ENCODE results near the gene PARP14. TPM values are rescaled to one million over a fixed set of nuclear protein-coding genes. Genes with fewer than 3 reads are reported as not detected.
"Not testable (repeated sequence)": the region's sequence is repeated elsewhere in the genome, so short reads cannot be mapped to it uniquely, and the experiment has no call there.

PARP14 gene
- total RNA-seq, 1 experiment from 2014 or later = 17.4 TPM

GRCh38 chr3:122705379-122705778 lies 24.7 kb downstream of the PARP14 start:
- H3K4me1 ChIP-seq (ENCODE audit: insufficient read depth, low read length) = no peaks in the 10 kb centered on the region
- no peaks in the 10 kb centered on the region for H3K79me1 ChIP-seq (ENCODE audit: insufficient read depth, low read depth, low read length, poor library complexity, severe bottlenecking)
- no peaks in the 10 kb centered on the region for H3K9me3 Mint-ChIP-seq
- H3T11ph ChIP-seq (ENCODE audit: low read length) = no peak overlapping the region
- H3K56ac ChIP-seq (ENCODE audit: insufficient read length, low read depth, low read length) = no peak overlapping the region
- H3K4me3 Mint-ChIP-seq = no peak overlapping the region
- no peak for DNase-seq
- no peak overlapping the region for H2BK12ac ChIP-seq (ENCODE audit: insufficient read length, low read depth, low read length)
- H3K18ac ChIP-seq (ENCODE audit: insufficient read length, low read depth, low read length) = no peak overlapping the region
- H4K20me1 ChIP-seq (ENCODE audit: control insufficient read depth, insufficient read depth, insufficient read length) = no peaks in the 10 kb centered on the region
- no peaks in the 10 kb centered on the region for H3K79me2 ChIP-seq (ENCODE audit: insufficient read depth, low read length)
- no peak overlapping the region for H2BK120ac ChIP-seq (ENCODE audit: low read depth, low read length, poor library complexity, severe bottlenecking)
- no peaks in the 10 kb centered on the region for H3K4me1 Mint-ChIP-seq
- no peak overlapping the region for H3K27ac Mint-ChIP-seq
- H2AK5ac ChIP-seq (ENCODE audit: insufficient read length, low read length) = no peak overlapping the region
- no peak overlapping the region for H2BK15ac ChIP-seq (ENCODE audit: low read depth, low read length)
- no peaks in the 10 kb centered on the region for H3K9me3 ChIP-seq (ENCODE audit: control insufficient read depth, low read depth, low read length)
- no peak overlapping the region for H3K4ac ChIP-seq (ENCODE audit: low read depth, low read length)
- H2AFZ ChIP-seq (ENCODE audit: low read length) = no peak overlapping the region
- TF ChIP-seq CTCF (conservative IDR thresholded peaks at IDR 0.05) = no peak
- no peaks in the 10 kb centered on the region for H3K23me2 ChIP-seq (ENCODE audit: insufficient read length, low read depth, low read length, poor library complexity, severe bottlenecking)
- H4K91ac ChIP-seq (ENCODE audit: insufficient read length, low read depth, low read length) = no peak overlapping the region
- H4K8ac ChIP-seq (replicated peaks; ENCODE audit: insufficient read length, low read depth, low read length) = no peak overlapping the region
- no peak overlapping the region for H3K14ac ChIP-seq (ENCODE audit: insufficient read depth, low read length)
- H3K9ac ChIP-seq (ENCODE audit: extremely low read depth, insufficient read length, low read length) = no peak overlapping the region
- H2BK5ac ChIP-seq (ENCODE audit: insufficient read length, low read length) = no peak overlapping the region
- no peak overlapping the region for H4K5ac ChIP-seq (ENCODE audit: insufficient read length, low read depth, low read length)
- WGBS (ENCODE audit: extremely low coverage, insufficient read length, low lambda C conversion rate) = no CpG with 5 or more reads among the region's 1 CpG
- H3K27ac ChIP-seq (ENCODE audit: insufficient read length, low read depth, low read length) = no peak overlapping the region
- no peaks in the 10 kb centered on the region for H3K27me3 Mint-ChIP-seq (ENCODE audit: low read depth)
- H3K36me3 Mint-ChIP-seq (ENCODE audit: insufficient read depth in 1 of 3, low read depth in 3 of 3) = peaks cover 0 to 7% (median 5%) of the 10 kb centered on the region in 3 experiments; a peak in 2 of 7 replicates
- H3K27me3 ChIP-seq (ENCODE audit: insufficient read depth, low read length) = no peaks in the 10 kb centered on the region
- no peak overlapping the region for H2BK20ac ChIP-seq (ENCODE audit: low read depth, low read length, poor library complexity, severe bottlenecking)
- H3K4me2 ChIP-seq (ENCODE audit: insufficient read depth, insufficient read length, low read length) = no peak overlapping the region
- H3K23ac ChIP-seq (ENCODE audit: insufficient read length, low read depth, low read length) = no peak overlapping the region

GRCh38 chr3:122710616-122711251 lies 30.1 kb downstream of the PARP14 start:
- not testable (repeated sequence) for H3K4me1 ChIP-seq (ENCODE audit: insufficient read depth, low read length); H3K23ac ChIP-seq (ENCODE audit: insufficient read length, low read depth, low read length); H3K27me3 Mint-ChIP-seq (ENCODE audit: low read depth); H3T11ph ChIP-seq (ENCODE audit: low read length); H3K9ac ChIP-seq (ENCODE audit: extremely low read depth, insufficient read length, low read length); H3K18ac ChIP-seq (ENCODE audit: insufficient read length, low read depth, low read length); H4K8ac ChIP-seq (replicated peaks; ENCODE audit: insufficient read length, low read depth, low read length); H3K79me1 ChIP-seq (ENCODE audit: insufficient read depth, low read depth, low read length, poor library complexity, severe bottlenecking); H3K27me3 ChIP-seq (ENCODE audit: insufficient read depth, low read length); H2BK15ac ChIP-seq (ENCODE audit: low read depth, low read length); H2BK120ac ChIP-seq (ENCODE audit: low read depth, low read length, poor library complexity, severe bottlenecking); H2AFZ ChIP-seq (ENCODE audit: low read length); H3K4ac ChIP-seq (ENCODE audit: low read depth, low read length); H3K14ac ChIP-seq (ENCODE audit: insufficient read depth, low read length); H3K79me2 ChIP-seq (ENCODE audit: insufficient read depth, low read length); H3K56ac ChIP-seq (ENCODE audit: insufficient read length, low read depth, low read length); H2BK5ac ChIP-seq (ENCODE audit: insufficient read length, low read length); H3K9me3 ChIP-seq (ENCODE audit: control insufficient read depth, low read depth, low read length); H3K4me3 Mint-ChIP-seq; H4K5ac ChIP-seq (ENCODE audit: insufficient read length, low read depth, low read length); H2BK20ac ChIP-seq (ENCODE audit: low read depth, low read length, poor library complexity, severe bottlenecking); H2AK5ac ChIP-seq (ENCODE audit: insufficient read length, low read length); H3K4me2 ChIP-seq (ENCODE audit: insufficient read depth, insufficient read length, low read length); H3K23me2 ChIP-seq (ENCODE audit: insufficient read length, low read depth, low read length, poor library complexity, severe bottlenecking); H4K91ac ChIP-seq (ENCODE audit: insufficient read length, low read depth, low read length); H3K4me1 Mint-ChIP-seq; H2BK12ac ChIP-seq (ENCODE audit: insufficient read length, low read depth, low read length); H3K27ac ChIP-seq (ENCODE audit: insufficient read length, low read depth, low read length); H3K9me3 Mint-ChIP-seq; H4K20me1 ChIP-seq (ENCODE audit: control insufficient read depth, insufficient read depth, insufficient read length); H3K27ac Mint-ChIP-seq; DNase-seq
- WGBS (ENCODE audit: extremely low coverage, insufficient read length, low lambda C conversion rate) = no CpG with 5 or more reads among the region's 1 CpG
- H3K36me3 Mint-ChIP-seq (ENCODE audit: insufficient read depth in 1 of 3, low read depth in 3 of 3) = peaks cover 0 to 13% (median 7%) of the 10 kb centered on the region in 3 experiments; a peak in 3 of 7 replicates
